Gastroesophageal sphincter (tissue), 4 donors: Measurements from ENCODE around the gene MTRF1. TPM values are rescaled to one million over a fixed set of nuclear protein-coding genes. Genes with fewer than 3 reads are reported as not detected.
"Not testable (repeated sequence)": the region's sequence is repeated elsewhere in the genome, so short reads cannot be mapped to it uniquely, and the experiment has no call there.

Experiments used
- ATAC-seq: fragments of 150-250 bp; one replicate; pipeline ENCODE4 v1.9.1; 2016; ENCODE audit warnings: mild to moderate bottlenecking, moderate library complexity
- H3K27ac ChIP-seq, 4 donors: fragments of 200-600 bp; sonication (generic) in 3 of 4; 1 replicate in 3 of 4; 2 replicates in 1 of 4; pipeline ENCODE4 v1.5.1; 2016 to 2019
- H3K27me3 ChIP-seq: fragments of 200-600 bp; sonication (generic); one replicate; pipeline ENCODE4 v1.5.1; 2019
- H3K36me3 ChIP-seq, 2 donors: fragments of 200-600 bp; sonication (generic); one replicate each; pipeline ENCODE4 v1.5.1; 2019; ENCODE audit warnings: control low read depth in 1 of 2
- H3K4me1 ChIP-seq, 3 donors: fragments of 200-600 bp; sonication (generic); 1 replicate in 2 of 3; 2 replicates in 1 of 3; pipeline ENCODE4 v1.5.1; 2016 to 2019; ENCODE audit warnings: control low read depth in 2 of 3
- H3K4me3 ChIP-seq, 2 donors: fragments of 200-600 bp; sonication (generic); one replicate each; pipeline ENCODE4 v1.5.1; 2019; ENCODE audit warnings: mild to moderate bottlenecking in 1 of 2, moderate library complexity in 1 of 2
- H3K9me3 ChIP-seq, 3 donors: fragments of 200-600 bp; sonication (generic); one replicate each; pipeline ENCODE4 v1.5.1; 2017 to 2019; ENCODE audit warnings: control low read depth in 2 of 3
- CTCF ChIP-seq, 4 experiments: fragments of 200-600 bp in 2 of 4; fragments of 450-650 bp in 2 of 4; sonication (generic) in 1 of 4; IDR thresholded peaks; one replicate each; pipeline ENCODE4 v1.5.1; 2017 to 2019; ENCODE audit warnings: antibody characterized with exemption in 4 of 4, mild to moderate bottlenecking in 2 of 4, moderate library complexity in 2 of 4
- EP300 ChIP-seq: sonication (generic); formaldehyde crosslinking; IDR thresholded peaks from one replicate; pipeline ENCODE4 v1.6.1; 2017; ENCODE audit warnings: antibody characterized with exemption, mild to moderate bottlenecking
- POLR2A ChIP-seq, 2 donors: fragments of 450-650 bp; IDR thresholded peaks; one replicate each; pipeline ENCODE4 v1.6.1; 2017; ENCODE audit warnings: antibody characterized with exemption in 2 of 2, mild to moderate bottlenecking in 2 of 2, moderate library complexity in 1 of 2
- POLR2AphosphoS5 ChIP-seq: sonication (generic); formaldehyde crosslinking; IDR thresholded peaks from one replicate; pipeline ENCODE4 v1.6.1; 2017; ENCODE audit warnings: antibody characterized with exemption
- WGBS, 2 donors: methylation state at CpG; one replicate each; pipeline ENCODE4 v1.1.5; 2018; ENCODE audit warnings: low coverage in 1 of 2; 5-methylcytosine and 5-hydroxymethylcytosine counted together
- total RNA-seq, 4 donors: library from RNA; depleted of rRNA; stranded (reverse); fragments of >200 nt; gene quantifications; one replicate each; pipeline ENCODE4 v1.1.0, GENCODE V29; 2016

Gene MTRF1
- total RNA-seq, 4 donors from 2014 or later, result 7.3 to 14.4 (median 10.2) TPM

- H3K27ac ChIP-seq, result peak overlapping the region in 3 of 4 donors; percentile 22 to 63 (median 26)
- ATAC-seq, result no peak
Measured at GRCh38 chr13:41178040-41178439, 85.3 kb downstream of the MTRF1 start.

GRCh38 chr13:41177616-41178015 lies 85.8 kb downstream of the MTRF1 start:
- H3K4me1 ChIP-seq, result no peaks in the 10 kb centered on the region
- ATAC-seq, result no peak
- peak overlapping the region in 3 of 4 donors; percentile 22 to 63 (median 26) for H3K27ac ChIP-seq
- peaks cover 0 to 9% (median 0%) of the 10 kb centered on the region in 3 donors for H3K9me3 ChIP-seq
- no peak overlapping the region for H3K4me3 ChIP-seq
- H3K27me3 ChIP-seq, result no peaks in the 10 kb centered on the region
- no peak for TF ChIP-seq POLR2AphosphoS5
- no peak for TF ChIP-seq EP300
- TF ChIP-seq CTCF (IDR thresholded peaks at IDR 0.05), result no peak
- no peak for TF ChIP-seq POLR2A (IDR thresholded peaks at IDR 0.05)
- WGBS, 2 donors, result 30 to 32% methylated on average over 2 of the region's 2 CpGs
- no peaks in the 10 kb centered on the region for H3K36me3 ChIP-seq

More at GRCh38 chr13:41178040-41178439, 85.3 kb downstream of the MTRF1 start:
- no peak for TF ChIP-seq EP300
- 26 to 48% methylated on average over 4 to 7 of the region's 7 CpGs for WGBS, 2 donors
- Histone ChIP-seq H3K36me3 (no peaks in the 10 kb centered on the region), H3K27me3 (no peaks in the 10 kb centered on the region), H3K4me1 (no peaks in the 10 kb centered on the region), H3K4me3 (no peak overlapping the region), H3K9me3 (peaks cover 0 to 9% (median 0%) of the 10 kb centered on the region in 3 donors)

- not testable (repeated sequence) for ATAC-seq, H3K9me3 ChIP-seq
Measured at GRCh38 chr13:41175576-41175975, 87.8 kb downstream of the MTRF1 start.

More at GRCh38 chr13:41175576-41175975, 87.8 kb downstream of the MTRF1 start:
- H3K27ac ChIP-seq, H3K36me3 ChIP-seq, H3K27me3 ChIP-seq, H3K4me1 ChIP-seq, H3K4me3 ChIP-seq: not testable (repeated sequence)
- 94 to 95% methylated on average over 8 of the region's 8 CpGs for WGBS, 2 donors

Other genes with a start within 250 kb of the MTRF1 start
- gene ELF1, start 244.3 kb downstream of the MTRF1 start, total RNA-seq, result 10 to 100 TPM; 58.2 to 86.6 (median 69.3) TPM
- 10 to 100 TPM; 19.3 to 33.1 (median 25.1) TPM for gene WBP4, start 202.1 kb downstream of the MTRF1 start, total RNA-seq
- gene KBTBD6, start 130.8 kb downstream of the MTRF1 start, total RNA-seq, result 1 to 10 TPM; 6.1 to 9.8 (median 8.7) TPM
- gene KBTBD7, start 69.0 kb downstream of the MTRF1 start, total RNA-seq, result 10 to 100 TPM in 1 of 4 donors, 1 to 10 TPM in 3; 6.5 to 10.3 (median 8.6) TPM
- 10 to 100 TPM; 15.5 to 33.5 (median 17.1) TPM for gene NAA16, start 47.7 kb upstream of the MTRF1 start, total RNA-seq
- gene RGCC, start 194.0 kb upstream of the MTRF1 start, total RNA-seq, result 10 to 100 TPM; 40.5 to 97.6 (median 59.9) TPM